HEK293 (cell line): ENCODE results near the gene ARL14.

ENCODE experiments used
- CTCF ChIP-seq: fragments of 450-650 bp; formaldehyde crosslinking; IDR thresholded peaks from 2 replicates; pipeline ENCODE4 v1.5.1; 2016; ENCODE audit warnings: missing biosample characterization, missing genetic modification characterization
- ZBTB10 ChIP-seq: fragments of 450-650 bp; formaldehyde crosslinking; IDR thresholded peaks from 2 replicates; pipeline ENCODE4 v1.5.1; 2016; ENCODE audit warnings: missing biosample characterization, missing genetic modification characterization
- ZNF266 ChIP-seq: fragments of 450-650 bp; formaldehyde crosslinking; IDR thresholded peaks from 2 replicates; pipeline ENCODE4 v1.5.1; 2016; ENCODE audit warnings: missing biosample characterization, missing genetic modification characterization, low read depth

GRCh38 chr3:160722331-160722730 lies 45.4 kb downstream of the ARL14 start:
- TF ChIP-seq CTCF (tag by site-specific recombination), result no peak
- no peak for TF ChIP-seq ZNF266
- TF ChIP-seq ZBTB10, result no peak
